Measurements from ENCODE around the gene EDC4. TPM values are rescaled to one million over a fixed set of nuclear protein-coding genes. Genes with fewer than 3 reads are reported as not detected.
A peak's percentile ranks its signal among the peaks of the same experiment; 100 is the strongest.

Gene EDC4, protein sequence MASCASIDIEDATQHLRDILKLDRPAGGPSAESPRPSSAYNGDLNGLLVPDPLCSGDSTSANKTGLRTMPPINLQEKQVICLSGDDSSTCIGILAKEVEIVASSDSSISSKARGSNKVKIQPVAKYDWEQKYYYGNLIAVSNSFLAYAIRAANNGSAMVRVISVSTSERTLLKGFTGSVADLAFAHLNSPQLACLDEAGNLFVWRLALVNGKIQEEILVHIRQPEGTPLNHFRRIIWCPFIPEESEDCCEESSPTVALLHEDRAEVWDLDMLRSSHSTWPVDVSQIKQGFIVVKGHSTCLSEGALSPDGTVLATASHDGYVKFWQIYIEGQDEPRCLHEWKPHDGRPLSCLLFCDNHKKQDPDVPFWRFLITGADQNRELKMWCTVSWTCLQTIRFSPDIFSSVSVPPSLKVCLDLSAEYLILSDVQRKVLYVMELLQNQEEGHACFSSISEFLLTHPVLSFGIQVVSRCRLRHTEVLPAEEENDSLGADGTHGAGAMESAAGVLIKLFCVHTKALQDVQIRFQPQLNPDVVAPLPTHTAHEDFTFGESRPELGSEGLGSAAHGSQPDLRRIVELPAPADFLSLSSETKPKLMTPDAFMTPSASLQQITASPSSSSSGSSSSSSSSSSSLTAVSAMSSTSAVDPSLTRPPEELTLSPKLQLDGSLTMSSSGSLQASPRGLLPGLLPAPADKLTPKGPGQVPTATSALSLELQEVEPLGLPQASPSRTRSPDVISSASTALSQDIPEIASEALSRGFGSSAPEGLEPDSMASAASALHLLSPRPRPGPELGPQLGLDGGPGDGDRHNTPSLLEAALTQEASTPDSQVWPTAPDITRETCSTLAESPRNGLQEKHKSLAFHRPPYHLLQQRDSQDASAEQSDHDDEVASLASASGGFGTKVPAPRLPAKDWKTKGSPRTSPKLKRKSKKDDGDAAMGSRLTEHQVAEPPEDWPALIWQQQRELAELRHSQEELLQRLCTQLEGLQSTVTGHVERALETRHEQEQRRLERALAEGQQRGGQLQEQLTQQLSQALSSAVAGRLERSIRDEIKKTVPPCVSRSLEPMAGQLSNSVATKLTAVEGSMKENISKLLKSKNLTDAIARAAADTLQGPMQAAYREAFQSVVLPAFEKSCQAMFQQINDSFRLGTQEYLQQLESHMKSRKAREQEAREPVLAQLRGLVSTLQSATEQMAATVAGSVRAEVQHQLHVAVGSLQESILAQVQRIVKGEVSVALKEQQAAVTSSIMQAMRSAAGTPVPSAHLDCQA (N-terminal part only)
- total RNA-seq: 51.2 TPM
- long read RNA-seq, full-length matches to known transcripts: 26 of 81 reads
- long read RNA-seq, partial matches to known transcripts: 32 of 81 reads
- long read RNA-seq, other reads (novel, unspliced or antisense): 23 of 81 reads

DNA sequence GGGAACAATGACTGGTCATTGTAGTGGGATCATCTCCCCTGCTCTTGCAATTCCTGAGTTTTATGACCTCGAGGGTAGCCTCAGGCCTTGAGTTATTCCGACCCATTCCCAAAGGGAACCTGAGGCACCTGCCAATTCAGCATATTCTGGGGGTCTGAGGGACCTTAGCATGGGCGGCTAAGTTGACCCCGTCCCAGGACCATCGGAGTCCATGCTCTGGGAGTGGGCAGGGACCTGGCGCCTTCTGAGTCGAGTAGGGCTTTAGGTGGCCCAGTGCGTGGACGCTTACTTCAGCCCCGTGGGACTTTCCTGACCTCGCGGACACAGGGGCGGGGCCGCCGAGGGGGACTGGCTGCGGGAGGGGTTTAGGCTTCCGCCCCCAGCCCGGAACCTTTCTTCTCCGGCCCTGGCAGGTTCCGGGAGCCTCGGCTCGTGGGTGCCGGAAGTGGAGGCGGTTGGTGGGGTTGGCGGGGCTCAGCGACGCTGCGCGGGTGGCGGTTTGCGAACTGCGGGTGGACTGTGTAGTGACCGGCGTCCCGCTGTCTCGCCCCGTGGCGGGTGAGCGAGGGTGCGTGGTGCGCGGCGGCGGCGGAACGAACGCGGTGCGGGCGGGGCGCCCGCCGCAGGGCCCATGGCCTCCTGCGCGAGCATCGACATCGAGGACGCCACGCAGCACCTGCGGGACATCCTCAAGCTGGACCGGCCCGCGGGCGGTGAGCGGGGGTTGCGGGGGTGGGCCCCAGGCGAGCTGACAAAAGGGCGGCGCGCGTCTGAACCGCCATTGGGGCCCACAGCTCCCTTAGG is at the start of gene EDC4:
TSS of gene EDC4 (plus strand) at position 422 of the 804 bp plus-strand sequence. CDS start at position 632, 210 bp downstream.
- H3K27me3 ChIP-seq (ENCODE audit: low read depth): no peaks in the 10 kb centered on the region
- peak; percentile 94 to 95 for ATAC-seq
- peaks cover 30% of the 10 kb centered on the region for H3K4me1 ChIP-seq
- H3K27ac ChIP-seq: peak within 1 kb of the TSS; percentile 90
- peak; percentile 91 for DNase-seq
- H3K9me3 ChIP-seq: no peaks in the 10 kb centered on the region
- TF ChIP-seq, protein P1, sequence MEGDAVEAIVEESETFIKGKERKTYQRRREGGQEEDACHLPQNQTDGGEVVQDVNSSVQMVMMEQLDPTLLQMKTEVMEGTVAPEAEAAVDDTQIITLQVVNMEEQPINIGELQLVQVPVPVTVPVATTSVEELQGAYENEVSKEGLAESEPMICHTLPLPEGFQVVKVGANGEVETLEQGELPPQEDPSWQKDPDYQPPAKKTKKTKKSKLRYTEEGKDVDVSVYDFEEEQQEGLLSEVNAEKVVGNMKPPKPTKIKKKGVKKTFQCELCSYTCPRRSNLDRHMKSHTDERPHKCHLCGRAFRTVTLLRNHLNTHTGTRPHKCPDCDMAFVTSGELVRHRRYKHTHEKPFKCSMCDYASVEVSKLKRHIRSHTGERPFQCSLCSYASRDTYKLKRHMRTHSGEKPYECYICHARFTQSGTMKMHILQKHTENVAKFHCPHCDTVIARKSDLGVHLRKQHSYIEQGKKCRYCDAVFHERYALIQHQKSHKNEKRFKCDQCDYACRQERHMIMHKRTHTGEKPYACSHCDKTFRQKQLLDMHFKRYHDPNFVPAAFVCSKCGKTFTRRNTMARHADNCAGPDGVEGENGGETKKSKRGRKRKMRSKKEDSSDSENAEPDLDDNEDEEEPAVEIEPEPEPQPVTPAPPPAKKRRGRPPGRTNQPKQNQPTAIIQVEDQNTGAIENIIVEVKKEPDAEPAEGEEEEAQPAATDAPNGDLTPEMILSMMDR (IDR thresholded peaks at IDR 0.05): no peak
- peaks cover 63% of the 10 kb centered on the region for H3K36me3 ChIP-seq
- H3K4me3 ChIP-seq: peak within 1 kb of the TSS; percentile 99
- intact Hi-C loops (cut with DNase I): no loop called here

DNA sequence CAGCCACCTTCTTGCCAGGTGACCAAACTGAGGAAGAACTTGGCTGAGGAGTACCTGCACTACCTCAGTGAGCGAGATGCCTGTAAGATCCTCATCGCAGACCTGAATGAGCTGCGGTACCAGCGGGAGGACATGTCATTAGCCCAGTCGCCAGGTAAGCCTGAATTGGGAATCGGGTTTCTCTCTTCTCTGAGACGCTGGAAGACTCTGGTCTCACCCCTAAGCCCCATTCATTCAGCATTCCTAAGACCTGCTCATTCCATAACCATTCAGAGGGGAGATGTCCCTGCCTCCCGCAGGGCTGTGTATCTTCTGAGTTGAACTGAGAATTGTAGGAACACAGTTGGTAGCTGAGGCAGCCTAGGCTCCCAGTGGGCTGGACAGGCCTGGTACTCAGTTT is 47.7 kb upstream of the EDC4 start:
- no peak for ATAC-seq
- intact Hi-C loops (cut with DNase I): no loop called here
- H3K27me3 ChIP-seq (ENCODE audit: low read depth): no peaks in the 10 kb centered on the region
- no peak overlapping the region for H3K4me3 ChIP-seq
- peaks cover 31% of the 10 kb centered on the region for H3K36me3 ChIP-seq
- TF ChIP-seq, protein P1 (IDR thresholded peaks at IDR 0.05): no peak
- no peak for DNase-seq
- H3K4me1 ChIP-seq: no peaks in the 10 kb centered on the region
- H3K27ac ChIP-seq: no peak overlapping the region
- no peaks in the 10 kb centered on the region for H3K9me3 ChIP-seq

DNA sequence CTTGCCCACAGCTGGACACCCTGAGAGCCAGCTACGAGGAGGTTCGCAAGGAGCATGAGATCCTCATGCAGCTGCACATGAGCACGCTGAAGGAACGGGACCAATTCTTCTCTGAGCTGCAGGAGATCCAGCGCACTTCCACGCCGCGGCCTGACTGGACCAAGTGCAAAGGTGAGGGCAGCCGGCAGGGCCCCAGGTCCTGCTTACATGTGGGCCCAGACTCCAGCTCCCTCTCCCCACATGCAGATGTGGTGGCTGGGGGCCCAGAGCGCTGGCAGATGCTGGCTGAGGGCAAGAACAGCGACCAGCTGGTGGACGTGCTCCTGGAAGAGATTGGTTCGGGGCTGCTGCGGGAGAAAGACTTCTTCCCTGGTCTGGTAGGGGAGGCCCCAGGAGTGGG is 46.9 kb upstream of the EDC4 start:
- Histone ChIP-seq H3K27me3 (ENCODE audit: low read depth) (no peaks in the 10 kb centered on the region), H3K9me3 (no peaks in the 10 kb centered on the region), H3K27ac (no peak overlapping the region), H3K4me1 (no peaks in the 10 kb centered on the region), H3K4me3 (no peak overlapping the region), H3K36me3 (peaks cover 39% of the 10 kb centered on the region)
- no peak for ATAC-seq
- TF ChIP-seq, protein P1 (IDR thresholded peaks at IDR 0.05): no peak
- no peak for DNase-seq
- intact Hi-C loops (cut with DNase I): no loop called here

DNA sequence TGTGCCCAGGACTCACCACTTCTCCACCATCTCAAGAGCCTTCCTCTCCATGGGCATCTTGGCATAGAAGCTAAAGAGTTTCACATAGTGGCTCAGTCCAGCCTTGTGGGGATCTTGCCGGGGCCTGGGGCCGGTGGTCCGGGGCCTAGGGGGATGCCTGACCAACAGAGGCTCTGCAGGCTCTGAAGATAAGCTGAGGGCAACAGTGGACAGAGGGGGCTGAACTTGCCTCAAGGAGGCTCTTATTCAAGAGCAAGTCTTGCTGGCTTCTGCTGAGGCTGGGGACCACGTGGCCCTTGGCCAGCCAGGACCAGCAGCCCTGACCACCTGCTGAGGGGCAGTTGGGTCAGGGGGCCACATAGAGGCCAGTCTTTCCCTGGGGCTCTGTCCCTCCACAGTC is 44.2 kb upstream of the EDC4 start:
- intact Hi-C loops (cut with DNase I): no loop called here
- H3K36me3 ChIP-seq: peaks cover 51% of the 10 kb centered on the region
- no peak overlapping the region for H3K4me3 ChIP-seq
- ATAC-seq: no peak
- DNase-seq: no peak
- no peak overlapping the region for H3K27ac ChIP-seq
- H3K4me1 ChIP-seq: peaks cover 12% of the 10 kb centered on the region
- H3K9me3 ChIP-seq: no peaks in the 10 kb centered on the region
- H3K27me3 ChIP-seq (ENCODE audit: low read depth): no peaks in the 10 kb centered on the region
- TF ChIP-seq, protein P1 (IDR thresholded peaks at IDR 0.05): no peak

Measured in lower lobe of right lung (tissue), 2 donors.